Measurements from ENCODE around the gene COPZ1. TPM values are rescaled to one million over a fixed set of nuclear protein-coding genes. Genes with fewer than 3 reads are reported as not detected.
A peak's percentile ranks its signal among the peaks of the same experiment; 100 is the strongest.

The COPZ1 gene
- total and polyA plus RNA-seq, 9 of the 15 experiments (the other 6 are each of a cell fraction or from before 2014, with no cell fraction given), result 137 to 487 (median 233) TPM

GRCh38 chr12:54352022-54352531, 27.1 kb downstream of the COPZ1 start (continued):
- TF ChIP-seq HSF4 (CRISPR knock-in tag; IDR thresholded peaks at IDR 0.05; ENCODE audit: borderline replicate concordance), result no peak
- peak; percentile 72 for TF ChIP-seq ARID1B (IDR thresholded peaks at IDR 0.05)
- no peak for TF ChIP-seq PREB (CRISPR knock-in tag; IDR thresholded peaks at IDR 0.05)
- TF ChIP-seq POLR2AphosphoS2 (IDR thresholded peaks at IDR 0.05; ENCODE audit: low read length), result no peak; the same call in 1 of the 2 replicates
- TF ChIP-seq HDAC2 (IDR thresholded peaks at IDR 0.05), result no peak; the same call in 1 of the 2 replicates
- TF ChIP-seq SP1 (CRISPR knock-in tag; IDR thresholded peaks at IDR 0.05), result no peak
- TF ChIP-seq ZNF589 (CRISPR knock-in tag; IDR thresholded peaks at IDR 0.05; ENCODE audit: low read depth), result no peak
- no peak for TF ChIP-seq BCLAF1 (IDR thresholded peaks at IDR 0.05; ENCODE audit: borderline replicate concordance in 1 of 2, control insufficient read depth in 1 of 2, low read depth in 2 of 2, low read length in 1 of 2)
- no peak for TF ChIP-seq TGIF2 (CRISPR knock-in tag; IDR thresholded peaks at IDR 0.05)
- TF ChIP-seq SRSF1 (IDR thresholded peaks at IDR 0.05; ENCODE audit: low read depth, low read length), result no peak
- no peak for TF ChIP-seq MEF2D (tag; conservative IDR thresholded peaks at IDR 0.05; ENCODE audit: low read depth)
- TF ChIP-seq JUN (IDR thresholded peaks at IDR 0.05; ENCODE audit: borderline replicate concordance, low read depth, low read length), result 0 out of 2 replicates have a peak, but pooled peaks have one; percentile 4
- no peak for TF ChIP-seq JUN (CRISPR knock-in tag; IDR thresholded peaks at IDR 0.05; ENCODE audit: borderline replicate concordance)
- TF ChIP-seq E2F3 (CRISPR knock-in tag; IDR thresholded peaks at IDR 0.05), result no peak
- TF ChIP-seq CCAR2 (IDR thresholded peaks at IDR 0.05; ENCODE audit: low read depth, low read length), result no peak
- no peak for TF ChIP-seq FOSL1 (tag; conservative IDR thresholded peaks at IDR 0.05)
- TF ChIP-seq RBBP5 (IDR thresholded peaks at IDR 0.05; ENCODE audit: borderline replicate concordance, insufficient read depth, low read length, poor library complexity, severe bottlenecking), result peak; percentile 18
- peak; percentile 42; the same call in 1 of the 2 replicates for TF ChIP-seq ZEB2 (IDR thresholded peaks at IDR 0.05)
- no peak for TF ChIP-seq THRB (CRISPR knock-in tag; conservative IDR thresholded peaks at IDR 0.05)
- 0 out of 2 replicates have a peak, but pooled peaks have one; percentile 21 for TF ChIP-seq ATF3 (IDR thresholded peaks at IDR 0.05)
- no peak for TF ChIP-seq ATF3 (CRISPR knock-in tag; conservative IDR thresholded peaks at IDR 0.05)
- no peak for TF ChIP-seq SIN3A (IDR thresholded peaks at IDR 0.05; ENCODE audit: borderline replicate concordance in 2 of 2, control insufficient read depth in 1 of 2, low read depth in 2 of 2, low read length in 2 of 2)
